HEK293 (cell line): Measurements from ENCODE around the gene WDR13.

Experiments used
- CTCF ChIA-PET: fragments of 350-600 bp; formaldehyde crosslinking; extraction: SDS; loops from one replicate; lab custom pipeline; 2021; ENCODE audit warnings: antibody characterized with exemption; lab: Yijun Ruan, JAX
- POLR2A ChIA-PET: fragments of 300-600 bp; formaldehyde crosslinking; extraction: SDS; loops from one replicate; lab custom pipeline; 2020; ENCODE audit warnings: antibody characterized with exemption, inconsistent platforms; lab: Yijun Ruan, JAX
- H3K27ac ChIP-seq: fragments of 200-500 bp; sonication (Bioruptor generic); 2 replicates; pipeline ENCODE4 v1.5.1; 2014; ENCODE audit warnings: low read depth, low read length, control low read depth, inconsistent platforms; ENCODE audit errors: extremely low read depth
- H3K36me3 ChIP-seq, 2 experiments: fragments of 200-500 bp in 1 of 2; sonication (Bioruptor generic) in 1 of 2; 1 replicate in 1 of 2; 2 replicates in 1 of 2; pipeline ENCODE4 v1.5.1; 2014 to 2017; ENCODE audit warnings: inconsistent platforms in 2 of 2, low read length in 2 of 2; ENCODE audit not compliant: control insufficient read depth in 2 of 2, insufficient read depth in 1 of 2
- H3K4me1 ChIP-seq: fragments of 200-500 bp; sonication (Bioruptor generic); 2 replicates; pipeline ENCODE4 v1.5.1; 2014; ENCODE audit warnings: mild to moderate bottlenecking, low read length, inconsistent platforms; ENCODE audit not compliant: control insufficient read depth, insufficient read depth
- H3K4me3 ChIP-seq: 2 replicates; pipeline ENCODE4 v1.5.1; 2011; ENCODE audit warnings: low read depth, mild to moderate bottlenecking, control low read depth, low read length, moderate library complexity
- H3K9me3 ChIP-seq: fragments of 200-500 bp; sonication (Bioruptor generic); 2 replicates; pipeline ENCODE4 v1.5.1; 2014; ENCODE audit warnings: low read depth, low read length, inconsistent platforms; ENCODE audit not compliant: control insufficient read depth, insufficient read depth
- HOXC10 ChIP-seq: sonication (generic); formaldehyde crosslinking; IDR thresholded peaks from 2 replicates; pipeline ENCODE4 v1.8.1; 2023; ENCODE audit warnings: mild to moderate bottlenecking, missing genetic modification reagents
- KLF16 ChIP-seq: fragments of 450-650 bp; formaldehyde crosslinking; IDR thresholded peaks from 2 replicates; pipeline ENCODE4 v1.5.1; 2017; ENCODE audit warnings: missing biosample characterization, missing genetic modification characterization
- PRDM6 ChIP-seq: fragments of 450-650 bp; formaldehyde crosslinking; IDR thresholded peaks from 2 replicates; pipeline ENCODE4 v1.5.1; 2017; ENCODE audit warnings: missing biosample characterization, missing genetic modification characterization
- SCRT2 ChIP-seq: fragments of 450-650 bp; formaldehyde crosslinking; IDR thresholded peaks from 2 replicates; pipeline ENCODE4 v1.5.1; 2016; ENCODE audit warnings: missing biosample characterization, missing genetic modification characterization
- ZBTB1 ChIP-seq: fragments of 450-650 bp; formaldehyde crosslinking; IDR thresholded peaks from 2 replicates; pipeline ENCODE4 v1.5.1; 2016; ENCODE audit warnings: missing biosample characterization, missing genetic modification characterization
- ZBTB11 ChIP-seq: fragments of 450-650 bp; formaldehyde crosslinking; conservative IDR thresholded peaks from 2 replicates; pipeline ENCODE4 v1.5.1; 2016; ENCODE audit warnings: low read depth, missing biosample characterization, missing genetic modification characterization
- ZNF302 ChIP-seq: fragments of 450-650 bp; formaldehyde crosslinking; IDR thresholded peaks from 2 replicates; pipeline ENCODE4 v1.5.1; 2016; ENCODE audit warnings: missing biosample characterization, missing genetic modification characterization, low read depth
- ZNF423 ChIP-seq: fragments of 450-650 bp; formaldehyde crosslinking; IDR thresholded peaks from 2 replicates; pipeline ENCODE4 v1.5.1; 2016; ENCODE audit warnings: missing biosample characterization, missing genetic modification characterization
- ZNF548 ChIP-seq: fragments of 450-650 bp; formaldehyde crosslinking; IDR thresholded peaks from 2 replicates; pipeline ENCODE4 v1.5.1; 2016; ENCODE audit warnings: missing biosample characterization, missing genetic modification characterization
- ZNF623 ChIP-seq: fragments of 450-650 bp; formaldehyde crosslinking; IDR thresholded peaks from 2 replicates; pipeline ENCODE4 v1.5.1; 2016; ENCODE audit warnings: missing biosample characterization, missing genetic modification characterization
- ZNF692 ChIP-seq: fragments of 450-650 bp; formaldehyde crosslinking; IDR thresholded peaks from 2 replicates; pipeline ENCODE4 v1.5.1; 2016; ENCODE audit warnings: missing biosample characterization, missing genetic modification characterization
- TF ChIP-seq, protein P1 (sequence below): IDR thresholded peaks from 2 replicates; pipeline ENCODE4 v1.6.1; 2011; ENCODE audit warnings: mild to moderate bottlenecking, low read depth, low read length, borderline replicate concordance
- TF ChIP-seq, protein P2 (sequence below): fragments of 450-650 bp; formaldehyde crosslinking; conservative IDR thresholded peaks from 2 replicates; pipeline ENCODE4 v1.5.1; 2016; ENCODE audit warnings: low read depth, missing biosample characterization, missing genetic modification characterization

Gene WDR13

GRCh38 chrX:48589482-48590162 is 7.7 kb upstream of the WDR13 start (continued):
- TF ChIP-seq PRDM6 (tag by site-specific recombination) (no peak), ZBTB11 (no peak), ZNF423 (tag by site-specific recombination) (0 out of 2 replicates have a peak, but pooled peaks have one; percentile 13), ZNF302 (tag by site-specific recombination) (no peak), ZNF692 (peak; percentile 97), ZNF548 (tag by site-specific recombination) (no peak)
- TF ChIP-seq, protein P1, sequence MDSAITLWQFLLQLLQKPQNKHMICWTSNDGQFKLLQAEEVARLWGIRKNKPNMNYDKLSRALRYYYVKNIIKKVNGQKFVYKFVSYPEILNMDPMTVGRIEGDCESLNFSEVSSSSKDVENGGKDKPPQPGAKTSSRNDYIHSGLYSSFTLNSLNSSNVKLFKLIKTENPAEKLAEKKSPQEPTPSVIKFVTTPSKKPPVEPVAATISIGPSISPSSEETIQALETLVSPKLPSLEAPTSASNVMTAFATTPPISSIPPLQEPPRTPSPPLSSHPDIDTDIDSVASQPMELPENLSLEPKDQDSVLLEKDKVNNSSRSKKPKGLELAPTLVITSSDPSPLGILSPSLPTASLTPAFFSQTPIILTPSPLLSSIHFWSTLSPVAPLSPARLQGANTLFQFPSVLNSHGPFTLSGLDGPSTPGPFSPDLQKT = no peak
- TF ChIP-seq, protein P2, sequence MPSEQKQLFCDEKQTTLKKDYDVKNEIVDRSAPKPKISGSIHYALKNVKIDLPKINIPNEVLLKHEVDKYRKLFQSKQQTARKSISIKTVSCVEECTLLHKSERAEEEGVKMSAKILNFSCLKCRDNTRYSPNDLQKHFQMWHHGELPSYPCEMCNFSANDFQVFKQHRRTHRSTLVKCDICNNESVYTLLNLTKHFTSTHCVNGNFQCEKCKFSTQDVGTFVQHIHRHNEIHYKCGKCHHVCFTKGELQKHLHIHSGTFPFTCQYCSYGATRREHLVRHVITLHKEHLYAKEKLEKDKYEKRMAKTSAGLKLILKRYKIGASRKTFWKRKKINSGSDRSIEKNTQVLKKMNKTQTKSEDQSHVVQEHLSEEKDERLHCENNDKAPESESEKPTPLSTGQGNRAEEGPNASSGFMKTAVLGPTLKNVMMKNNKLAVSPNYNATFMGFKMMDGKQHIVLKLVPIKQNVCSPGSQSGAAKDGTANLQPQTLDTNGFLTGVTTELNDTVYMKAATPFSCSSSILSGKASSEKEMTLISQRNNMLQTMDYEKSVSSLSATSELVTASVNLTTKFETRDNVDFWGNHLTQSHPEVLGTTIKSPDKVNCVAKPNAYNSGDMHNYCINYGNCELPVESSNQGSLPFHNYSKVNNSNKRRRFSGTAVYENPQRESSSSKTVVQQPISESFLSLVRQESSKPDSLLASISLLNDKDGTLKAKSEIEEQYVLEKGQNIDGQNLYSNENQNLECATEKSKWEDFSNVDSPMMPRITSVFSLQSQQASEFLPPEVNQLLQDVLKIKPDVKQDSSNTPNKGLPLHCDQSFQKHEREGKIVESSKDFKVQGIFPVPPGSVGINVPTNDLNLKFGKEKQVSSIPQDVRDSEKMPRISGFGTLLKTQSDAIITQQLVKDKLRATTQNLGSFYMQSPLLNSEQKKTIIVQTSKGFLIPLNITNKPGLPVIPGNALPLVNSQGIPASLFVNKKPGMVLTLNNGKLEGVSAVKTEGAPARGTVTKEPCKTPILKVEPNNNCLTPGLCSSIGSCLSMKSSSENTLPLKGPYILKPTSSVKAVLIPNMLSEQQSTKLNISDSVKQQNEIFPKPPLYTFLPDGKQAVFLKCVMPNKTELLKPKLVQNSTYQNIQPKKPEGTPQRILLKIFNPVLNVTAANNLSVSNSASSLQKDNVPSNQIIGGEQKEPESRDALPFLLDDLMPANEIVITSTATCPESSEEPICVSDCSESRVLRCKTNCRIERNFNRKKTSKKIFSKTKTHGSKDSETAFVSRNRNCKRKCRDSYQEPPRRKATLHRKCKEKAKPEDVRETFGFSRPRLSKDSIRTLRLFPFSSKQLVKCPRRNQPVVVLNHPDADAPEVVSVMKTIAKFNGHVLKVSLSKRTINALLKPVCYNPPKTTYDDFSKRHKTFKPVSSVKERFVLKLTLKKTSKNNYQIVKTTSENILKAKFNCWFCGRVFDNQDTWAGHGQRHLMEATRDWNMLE = no peak

- H3K9me3 ChIP-seq = no peaks in the 10 kb centered on the region
- ChIA-PET POLR2A (interaction anchor here (1.0 kb wide), 1 partner anchor 12 kb away, joined by 5 read pairs; no protein-coding TSS in a partner anchor), CTCF (no interaction called here)
- H3K36me3 ChIP-seq = no peaks in the 10 kb centered on the region
- H3K27ac ChIP-seq = peak overlapping the region; percentile 34; the same call in 1 of the 2 replicates
- TF ChIP-seq KLF16 (tag by site-specific recombination) = no peak
- TF ChIP-seq HOXC10 = no peak
- TF ChIP-seq ZNF623 (tag by site-specific recombination) = peak; percentile 98
- no peak for TF ChIP-seq ZBTB1 (tag by site-specific recombination)
- peak; percentile 53; the same call in 1 of the 2 replicates for TF ChIP-seq SCRT2
- H3K4me1 ChIP-seq = no peaks in the 10 kb centered on the region
- no peak overlapping the region for H3K4me3 ChIP-seq
These were observed 6.8 kb upstream of the WDR13 start for GRCh38 chrX:48590203-48591103.
